HepG2 (cell line): ENCODE data around the gene LYRM4. TPM values are rescaled to one million over a fixed set of nuclear protein-coding genes. Genes with fewer than 3 reads are reported as not detected.

Source experiments
- CC2D1A ChIP-seq: sonication (generic); formaldehyde crosslinking; IDR thresholded peaks from 2 replicates; pipeline ENCODE4 v1.8.1; 2023; ENCODE audit warnings: mild to moderate bottlenecking, missing genetic modification reagents
- CENPT ChIP-seq: sonication (generic); formaldehyde crosslinking; IDR thresholded peaks from 2 replicates; pipeline ENCODE4 v1.8.0; 2022; ENCODE audit warnings: low read depth, mild to moderate bottlenecking, moderate library complexity, missing genetic modification reagents
- DZIP1 ChIP-seq: sonication (generic); formaldehyde crosslinking; IDR thresholded peaks from 2 replicates; pipeline ENCODE4 v1.5.0; 2020; ENCODE audit warnings: mild to moderate bottlenecking, missing genetic modification reagents
- E2F5 ChIP-seq: sonication (generic); formaldehyde crosslinking; conservative IDR thresholded peaks from 2 replicates; pipeline ENCODE4 v1.4.0; 2020; ENCODE audit warnings: missing genetic modification reagents
- ELF4 ChIP-seq: sonication (generic); formaldehyde crosslinking; IDR thresholded peaks from 2 replicates; pipeline ENCODE4 v1.5.0; 2020; ENCODE audit warnings: missing genetic modification reagents, mild to moderate bottlenecking, moderate library complexity, borderline replicate concordance
- FOXO1 ChIP-seq: sonication (generic); formaldehyde crosslinking; IDR thresholded peaks from 2 replicates; pipeline ENCODE4 v1.4.0; 2020; ENCODE audit warnings: missing genetic modification reagents
- FOXO4 ChIP-seq: sonication (generic); formaldehyde crosslinking; conservative IDR thresholded peaks from 2 replicates; pipeline ENCODE4 v1.8.1; 2023; ENCODE audit warnings: missing genetic modification reagents
- IKZF1 ChIP-seq: fragments of 450-650 bp; IDR thresholded peaks from 2 replicates; pipeline ENCODE4 v1.7.1; 2016
- IRX3 ChIP-seq: sonication (generic); formaldehyde crosslinking; IDR thresholded peaks from 2 replicates; pipeline ENCODE4 v1.8.1; 2023; ENCODE audit warnings: mild to moderate bottlenecking, low read depth, missing genetic modification reagents, borderline replicate concordance
- KDM3A ChIP-seq: IDR thresholded peaks from 2 replicates; pipeline ENCODE4 v1.6.1; 2018; ENCODE audit warnings: low read depth, missing compliant biosample characterization
- MXD4 ChIP-seq: IDR thresholded peaks from 2 replicates; pipeline ENCODE4 v1.6.1; 2016; ENCODE audit warnings: mild to moderate bottlenecking, missing biosample characterization, missing genetic modification reagents
- NFATC3 ChIP-seq: sonication (generic); formaldehyde crosslinking; IDR thresholded peaks from 2 replicates; pipeline ENCODE4 v1.5.1; 2020; ENCODE audit warnings: mild to moderate bottlenecking, missing genetic modification reagents
- NRL ChIP-seq: sonication (generic); formaldehyde crosslinking; IDR thresholded peaks from 2 replicates; pipeline ENCODE4 v1.5.0; 2020; ENCODE audit warnings: missing genetic modification reagents, mild to moderate bottlenecking, moderate library complexity, borderline replicate concordance
- SALL2 ChIP-seq: sonication (generic); formaldehyde crosslinking; IDR thresholded peaks from 2 replicates; pipeline ENCODE4 v1.8.1; 2023; ENCODE audit warnings: mild to moderate bottlenecking, missing genetic modification reagents, inconsistent platforms
- SMARCC2 ChIP-seq: fragments of 450-650 bp; IDR thresholded peaks from 2 replicates; pipeline ENCODE4 v1.6.1; 2017; ENCODE audit warnings: antibody characterized with exemption, mild to moderate bottlenecking
- SMYD3 ChIP-seq: sonication (generic); formaldehyde crosslinking; IDR thresholded peaks from 2 replicates; pipeline ENCODE4 v1.8.1; 2023; ENCODE audit warnings: mild to moderate bottlenecking, missing genetic modification reagents
- TGIF2 ChIP-seq: IDR thresholded peaks from 2 replicates; pipeline ENCODE4 v1.6.1; 2016; ENCODE audit warnings: control low read depth, missing compliant biosample characterization
- ZBTB39 ChIP-seq: sonication (generic); formaldehyde crosslinking; IDR thresholded peaks from 2 replicates; pipeline ENCODE4 v1.5.0; 2020; ENCODE audit warnings: missing genetic modification reagents
- ZMYM3 ChIP-seq: sonication (generic); formaldehyde crosslinking; IDR thresholded peaks from 2 replicates; pipeline ENCODE4 v1.5.1; 2020; ENCODE audit warnings: mild to moderate bottlenecking, missing genetic modification reagents
- ZNF282 ChIP-seq: fragments of 450-650 bp; IDR thresholded peaks from 2 replicates; pipeline ENCODE4 v1.6.1; 2018; ENCODE audit not compliant: partially characterized antibody
- ZNF3 ChIP-seq: IDR thresholded peaks from 2 replicates; pipeline ENCODE4 v1.7.0; 2017; ENCODE audit warnings: inconsistent platforms
- ZNF354B ChIP-seq: sonication (generic); formaldehyde crosslinking; IDR thresholded peaks from 2 replicates; pipeline ENCODE4 v1.8.0; 2022; ENCODE audit warnings: mild to moderate bottlenecking, missing genetic modification reagents
- ZNF510 ChIP-seq: sonication (generic); formaldehyde crosslinking; IDR thresholded peaks from 2 replicates; pipeline ENCODE4 v1.4.0; 2020; ENCODE audit warnings: low read depth, mild to moderate bottlenecking, missing genetic modification reagents
- ZNF597 ChIP-seq: sonication (generic); formaldehyde crosslinking; IDR thresholded peaks from 2 replicates; pipeline ENCODE4 v1.5.0; 2020; ENCODE audit warnings: missing genetic modification reagents
- polyA plus RNA-seq, 8 experiments: library from polyadenylated mRNA; depleted of rRNA in 3 of 8; stranded (reverse) in 7 of 8; unstranded in 1 of 8; fragments of >200 nt; fragmentation: Illumina TruSeq in 4 of 8; extraction: Trizol in 4 of 8; gene quantifications; 2 replicates each; pipeline versions ENCODE4 v1.2.1 to v1.2.3, GENCODE V29; 2011 to 2016; ENCODE audit warnings: low read depth in 4 of 8, missing spikeins in 1 of 8, mixed read lengths in 1 of 8; ENCODE audit not compliant: insufficient read depth in 1 of 8
- total RNA-seq, 5 experiments: library from RNA; depleted of rRNA; stranded (reverse); fragments of >200 nt; fragmentation: Illumina TruSeq; extraction: Trizol; gene quantifications; 2 replicates each; pipeline ENCODE4 v1.2.3, GENCODE V29; 2016; ENCODE audit warnings: low read depth in 1 of 5

The LYRM4 gene
- total and polyA plus RNA-seq, 2 of the 13 experiments (the other 11 are each of a cell fraction or from before 2014, with no cell fraction given): 64.6 to 67.5 TPM

GRCh38 chr6:5261545-5262109 lies 877 bp upstream of the LYRM4 start (continued):
- TF ChIP-seq FOXO4 (CRISPR knock-in tag) (no peak), TGIF2 (CRISPR knock-in tag) (no peak), ZNF3 (no peak), ZNF510 (no peak), CC2D1A (no peak), E2F5 (CRISPR knock-in tag) (no peak), NRL (no peak), ZNF354B (no peak), IRX3 (CRISPR knock-in tag) (no peak), SALL2 (CRISPR knock-in tag) (no peak), DZIP1 (no peak), KDM3A (no peak), ZNF282 (no peak), ELF4 (CRISPR knock-in tag) (no peak), SMYD3 (CRISPR knock-in tag) (no peak), NFATC3 (CRISPR knock-in tag) (no peak), FOXO1 (no peak), IKZF1 (no peak), ZBTB39 (no peak), ZMYM3 (no peak), CENPT (CRISPR knock-in tag) (no peak), SMARCC2 (no peak), MXD4 (0 out of 2 replicates have a peak, but pooled peaks have one; percentile 7), ZNF597 (CRISPR knock-in tag) (no peak)
